ENCODE measurements around the gene TRIP11. TPM values are rescaled to one million over a fixed set of nuclear protein-coding genes. Genes with fewer than 3 reads are reported as not detected.

TRIP11 gene
- total and polyA plus RNA-seq, 4 donors = 4.3 to 28.4 (median 16.6) TPM

- no peak overlapping the region for H3K4me3 ChIP-seq (ENCODE audit: low read depth in 1 of 3, low read length in 3 of 3)
- no peaks in the 10 kb centered on the region for H3K27me3 ChIP-seq (ENCODE audit: control insufficient read depth in 4 of 4, insufficient read depth in 4 of 4, low read length in 3 of 4)
- peaks cover 0 to 11% (median 7%) of the 10 kb centered on the region in 4 donors for H3K4me1 ChIP-seq (ENCODE audit: control insufficient read depth in 4 of 4, insufficient read depth in 4 of 4, low read length in 3 of 4)
- no peak overlapping the region for H3K27ac ChIP-seq (ENCODE audit: low read depth in 1 of 2, low read length in 2 of 2)
- DNase-seq (ENCODE audit: low spot score) = no peak
- TF ChIP-seq ATF3 (IDR thresholded peaks at IDR 0.05) (no peak), NR2F2 (IDR thresholded peaks at IDR 0.05) (no peak), FOXA2 (IDR thresholded peaks at IDR 0.05) (no peak), RAD21 (IDR thresholded peaks at IDR 0.05) (no peak), EGR1 (IDR thresholded peaks at IDR 0.05; ENCODE audit: low read depth in 2 of 2) (no peak), JUND (IDR thresholded peaks at IDR 0.05) (no peak), TAF1 (conservative IDR thresholded peaks at IDR 0.05) (no peak), RXRA (IDR thresholded peaks at IDR 0.05) (no peak), SP1 (IDR thresholded peaks at IDR 0.05) (no peak), REST (IDR thresholded peaks at IDR 0.05) (no peak), HNF4G (IDR thresholded peaks at IDR 0.05) (no peak), ZBTB33 (IDR thresholded peaks at IDR 0.05) (no peak), GABPA (IDR thresholded peaks at IDR 0.05 in 1 of 2, conservative IDR thresholded peaks at IDR 0.05 in 1 of 2) (no peak)
- TF ChIP-seq, protein P1, sequence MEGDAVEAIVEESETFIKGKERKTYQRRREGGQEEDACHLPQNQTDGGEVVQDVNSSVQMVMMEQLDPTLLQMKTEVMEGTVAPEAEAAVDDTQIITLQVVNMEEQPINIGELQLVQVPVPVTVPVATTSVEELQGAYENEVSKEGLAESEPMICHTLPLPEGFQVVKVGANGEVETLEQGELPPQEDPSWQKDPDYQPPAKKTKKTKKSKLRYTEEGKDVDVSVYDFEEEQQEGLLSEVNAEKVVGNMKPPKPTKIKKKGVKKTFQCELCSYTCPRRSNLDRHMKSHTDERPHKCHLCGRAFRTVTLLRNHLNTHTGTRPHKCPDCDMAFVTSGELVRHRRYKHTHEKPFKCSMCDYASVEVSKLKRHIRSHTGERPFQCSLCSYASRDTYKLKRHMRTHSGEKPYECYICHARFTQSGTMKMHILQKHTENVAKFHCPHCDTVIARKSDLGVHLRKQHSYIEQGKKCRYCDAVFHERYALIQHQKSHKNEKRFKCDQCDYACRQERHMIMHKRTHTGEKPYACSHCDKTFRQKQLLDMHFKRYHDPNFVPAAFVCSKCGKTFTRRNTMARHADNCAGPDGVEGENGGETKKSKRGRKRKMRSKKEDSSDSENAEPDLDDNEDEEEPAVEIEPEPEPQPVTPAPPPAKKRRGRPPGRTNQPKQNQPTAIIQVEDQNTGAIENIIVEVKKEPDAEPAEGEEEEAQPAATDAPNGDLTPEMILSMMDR (IDR thresholded peaks at IDR 0.05; ENCODE audit: low read depth, low read length, missing input control) = no peak
- no peaks in the 10 kb centered on the region for H3K9me3 ChIP-seq (ENCODE audit: control insufficient read depth in 4 of 4, low read length in 3 of 4)
- H3K36me3 ChIP-seq (ENCODE audit: control insufficient read depth in 4 of 4, insufficient read depth in 3 of 4, low read depth in 1 of 4, low read length in 3 of 4) = no peaks in the 10 kb centered on the region
- 73% methylated on average over 8 of the region's 8 CpGs for WGBS
- H3K9ac ChIP-seq (ENCODE audit: low read depth in 1 of 2, low read length in 2 of 2) = no peak overlapping the region
Measured at GRCh38 chr14:91953170-91953985, 86.5 kb downstream of the TRIP11 start.

Measured in liver (tissue), 9 donors.